Ascending aorta (tissue), 2 donors: ENCODE results near the gene TMEM88. TPM values are rescaled to one million over a fixed set of nuclear protein-coding genes. Genes with fewer than 3 reads are reported as not detected.

Experiments used
- DNase-seq, 2 donors: peaks; one replicate each; pipeline ENCODE4 v3.0.0-alpha.2; 2019; ENCODE audit warnings: low spot score in 2 of 2
- H3K27ac ChIP-seq, 2 donors: fragments of 200-600 bp; sonication (generic); one replicate each; pipeline ENCODE4 v1.5.1; 2016 to 2017; ENCODE audit warnings: mild to moderate bottlenecking in 1 of 2
- H3K27me3 ChIP-seq: fragments of 200-600 bp; sonication (generic); one replicate; pipeline ENCODE4 v1.5.1; 2017
- H3K36me3 ChIP-seq, 2 donors: fragments of 200-600 bp; sonication (generic); one replicate each; pipeline ENCODE4 v1.5.1; 2016
- H3K4me1 ChIP-seq, 2 donors: fragments of 200-600 bp; sonication (generic); one replicate each; pipeline ENCODE4 v1.5.1; 2016 to 2017; ENCODE audit warnings: mild to moderate bottlenecking in 1 of 2
- H3K4me3 ChIP-seq, 2 donors: fragments of 200-600 bp; sonication (generic); one replicate each; pipeline ENCODE4 v1.5.1; 2016 to 2017; ENCODE audit warnings: mild to moderate bottlenecking in 1 of 2
- H3K9me3 ChIP-seq, 2 donors: fragments of 200-600 bp; sonication (generic); one replicate each; pipeline ENCODE4 v1.5.1; 2016
- intact Hi-C: fragments of 100-400 bp; cut with DNase I; formaldehyde crosslinking; loops from one replicate; pipeline ENCODE4 v1.15.1; 2023
- total RNA-seq: library from RNA; depleted of rRNA; stranded (reverse); fragments of >200 nt; gene quantifications from one replicate; pipeline ENCODE4 v1.1.0, GENCODE V29; 2016
- TF ChIP-seq, protein P1 (sequence below), 3 experiments: fragments of 200-600 bp in 2 of 3; fragments of 450-650 bp in 1 of 3; sonication (generic) in 2 of 3; IDR thresholded peaks; one replicate each; pipeline ENCODE4 v1.5.1; 2016 to 2019; ENCODE audit warnings: antibody characterized with exemption in 3 of 3, mild to moderate bottlenecking in 1 of 3, moderate library complexity in 1 of 3

Gene TMEM88
- total RNA-seq, 1 donor from 2014 or later, result 223 TPM

DNA sequence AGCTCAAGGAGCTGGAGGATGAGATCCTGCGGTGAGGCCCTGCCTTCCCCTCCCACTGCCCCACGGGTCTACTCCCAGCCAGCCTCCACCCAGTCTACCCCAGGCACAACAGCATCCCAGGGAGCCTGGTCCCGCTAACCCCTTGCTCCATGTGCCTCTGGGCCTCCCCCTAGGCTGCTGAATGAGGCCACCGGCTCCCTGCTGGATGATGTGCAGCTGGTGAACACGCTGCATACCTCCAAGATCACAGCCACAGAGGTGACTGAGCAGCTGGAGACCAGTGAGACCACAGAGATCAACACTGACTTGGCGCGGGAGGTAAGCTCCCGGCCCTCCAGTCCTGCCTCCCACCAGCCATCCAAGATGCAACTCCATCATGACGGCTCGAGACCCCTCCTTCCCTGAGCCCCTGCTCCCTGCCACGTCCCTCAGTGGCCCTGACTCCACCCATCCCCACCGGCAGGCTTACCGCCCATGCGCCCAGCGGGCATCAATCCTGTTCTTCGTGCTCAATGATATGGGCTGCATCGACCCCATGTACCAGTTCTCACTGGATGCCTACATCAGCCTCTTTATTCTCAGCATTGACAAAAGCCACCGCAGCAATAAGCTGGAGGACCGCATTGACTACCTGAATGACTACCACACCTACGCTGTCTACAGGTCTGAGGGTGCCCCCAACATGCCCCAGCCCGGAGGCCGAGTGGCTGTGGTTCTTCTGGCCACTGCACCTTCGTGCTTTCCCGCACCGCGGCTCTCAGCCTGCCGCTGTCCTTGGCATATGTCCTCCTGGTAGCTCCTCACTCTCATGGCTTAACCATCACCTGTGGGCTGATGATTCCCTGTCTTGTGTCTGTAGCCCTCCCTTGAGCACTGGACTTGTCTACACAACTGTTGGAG, 35.9 kb upstream of the TMEM88 start:
- no peaks in the 10 kb centered on the region for H3K27me3 ChIP-seq
- H3K4me3 ChIP-seq, result no peak overlapping the region
- H3K4me1 ChIP-seq, result no peaks in the 10 kb centered on the region
- no peaks in the 10 kb centered on the region for H3K9me3 ChIP-seq
- no peak overlapping the region for H3K27ac ChIP-seq
- DNase-seq, result no peak
- TF ChIP-seq, protein P1, sequence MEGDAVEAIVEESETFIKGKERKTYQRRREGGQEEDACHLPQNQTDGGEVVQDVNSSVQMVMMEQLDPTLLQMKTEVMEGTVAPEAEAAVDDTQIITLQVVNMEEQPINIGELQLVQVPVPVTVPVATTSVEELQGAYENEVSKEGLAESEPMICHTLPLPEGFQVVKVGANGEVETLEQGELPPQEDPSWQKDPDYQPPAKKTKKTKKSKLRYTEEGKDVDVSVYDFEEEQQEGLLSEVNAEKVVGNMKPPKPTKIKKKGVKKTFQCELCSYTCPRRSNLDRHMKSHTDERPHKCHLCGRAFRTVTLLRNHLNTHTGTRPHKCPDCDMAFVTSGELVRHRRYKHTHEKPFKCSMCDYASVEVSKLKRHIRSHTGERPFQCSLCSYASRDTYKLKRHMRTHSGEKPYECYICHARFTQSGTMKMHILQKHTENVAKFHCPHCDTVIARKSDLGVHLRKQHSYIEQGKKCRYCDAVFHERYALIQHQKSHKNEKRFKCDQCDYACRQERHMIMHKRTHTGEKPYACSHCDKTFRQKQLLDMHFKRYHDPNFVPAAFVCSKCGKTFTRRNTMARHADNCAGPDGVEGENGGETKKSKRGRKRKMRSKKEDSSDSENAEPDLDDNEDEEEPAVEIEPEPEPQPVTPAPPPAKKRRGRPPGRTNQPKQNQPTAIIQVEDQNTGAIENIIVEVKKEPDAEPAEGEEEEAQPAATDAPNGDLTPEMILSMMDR (IDR thresholded peaks at IDR 0.05), result no peak
- no peaks in the 10 kb centered on the region for H3K36me3 ChIP-seq
- intact Hi-C loops, result no loop called here

DNA sequence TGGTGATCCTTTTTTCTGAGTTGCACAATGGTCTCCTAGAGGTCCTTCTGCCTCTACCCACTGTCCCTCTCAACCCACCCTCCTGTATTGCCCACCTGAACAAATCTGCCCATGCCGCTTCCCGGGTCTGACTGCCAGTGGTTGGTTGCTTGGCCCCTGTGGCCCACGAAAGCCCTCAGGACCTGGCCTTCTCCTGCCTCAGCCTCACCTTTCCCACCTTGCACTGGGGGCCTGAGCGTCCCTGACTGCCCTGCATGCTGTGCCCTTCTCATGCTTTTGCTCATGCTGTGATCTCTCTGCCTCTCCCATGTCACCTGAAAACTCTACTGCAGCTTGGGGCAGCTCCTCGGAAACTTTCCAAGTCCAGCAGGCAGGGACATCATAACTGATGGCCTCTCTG, 34.6 kb upstream of the TMEM88 start:
- Histone ChIP-seq H3K4me1 (peaks cover 0 to under 1% of the 10 kb centered on the region in 2 donors), H3K27me3 (no peaks in the 10 kb centered on the region), H3K9me3 (no peaks in the 10 kb centered on the region), H3K4me3 (no peak overlapping the region), H3K36me3 (no peaks in the 10 kb centered on the region), H3K27ac (no peak overlapping the region)
- TF ChIP-seq, protein P1 (IDR thresholded peaks at IDR 0.05), result no peak
- intact Hi-C loops, result loop anchor here (10.0 kb wide), 1 partner anchor 235 kb away; no protein-coding TSS in a partner anchor
- no peak for DNase-seq

DNA sequence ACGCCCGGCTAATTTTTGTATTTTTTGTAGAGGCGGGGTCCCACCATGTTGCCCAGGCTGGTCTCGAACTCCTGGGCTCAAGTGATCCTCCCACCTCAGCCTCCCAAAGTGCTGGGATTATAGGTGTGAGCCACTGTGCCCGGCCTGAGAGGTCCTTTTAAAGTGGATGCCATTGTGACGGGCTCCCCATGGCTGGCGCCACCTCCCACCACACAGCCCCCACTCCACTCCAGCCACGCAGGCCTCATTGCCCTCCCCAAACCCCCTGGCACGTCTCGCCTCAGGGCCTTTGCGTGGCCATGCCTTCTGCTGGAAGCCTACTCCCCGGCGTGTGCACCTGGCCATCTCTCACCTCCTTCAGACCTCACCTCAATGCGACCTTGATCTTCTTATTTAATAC, 32.7 kb upstream of the TMEM88 start:
- Histone ChIP-seq H3K4me1 (peaks cover 0 to 6% of the 10 kb centered on the region in 2 donors), H3K27me3 (no peaks in the 10 kb centered on the region), H3K27ac (no peak overlapping the region), H3K4me3 (no peak overlapping the region), H3K36me3 (no peaks in the 10 kb centered on the region), H3K9me3 (no peaks in the 10 kb centered on the region)
- intact Hi-C loops, result loop anchor here (1.0 to 10.0 kb wide), 3 partner anchors 29 to 233 kb away; no protein-coding TSS in a partner anchor
- no peak for DNase-seq
- TF ChIP-seq, protein P1 (IDR thresholded peaks at IDR 0.05), result no peak

DNA sequence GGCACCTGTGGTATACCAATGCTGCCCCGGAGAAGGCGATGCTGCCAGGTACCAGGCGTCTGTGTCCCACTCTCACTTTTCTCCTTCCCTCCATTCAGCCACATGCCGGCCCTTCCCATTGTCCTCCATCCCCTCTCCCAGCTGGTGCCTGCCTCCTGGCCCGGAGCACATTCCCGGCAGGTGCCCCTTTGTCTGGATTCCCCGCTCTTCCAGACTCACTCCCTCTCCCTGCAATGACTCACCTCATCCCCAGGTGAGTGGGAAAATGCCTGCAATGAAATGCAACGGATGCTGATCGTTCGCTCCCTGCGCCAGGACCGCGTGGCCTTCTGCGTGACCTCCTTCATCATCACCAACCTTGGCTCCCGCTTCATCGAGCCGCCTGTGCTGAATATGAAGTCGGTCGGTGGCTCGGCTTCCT, 31.3 kb upstream of the TMEM88 start:
- no peak overlapping the region for H3K4me3 ChIP-seq
- H3K27ac ChIP-seq, result no peak overlapping the region
- H3K4me1 ChIP-seq, result peaks cover 0 to 6% of the 10 kb centered on the region in 2 donors
- no peaks in the 10 kb centered on the region for H3K36me3 ChIP-seq
- no peaks in the 10 kb centered on the region for H3K27me3 ChIP-seq
- intact Hi-C loops, result loop anchor here (2.0 to 10.0 kb wide), 3 partner anchors 81 to 231 kb away; no protein-coding TSS in a partner anchor
- no peaks in the 10 kb centered on the region for H3K9me3 ChIP-seq
- TF ChIP-seq, protein P1 (IDR thresholded peaks at IDR 0.05), result no peak
- DNase-seq, result no peak

DNA sequence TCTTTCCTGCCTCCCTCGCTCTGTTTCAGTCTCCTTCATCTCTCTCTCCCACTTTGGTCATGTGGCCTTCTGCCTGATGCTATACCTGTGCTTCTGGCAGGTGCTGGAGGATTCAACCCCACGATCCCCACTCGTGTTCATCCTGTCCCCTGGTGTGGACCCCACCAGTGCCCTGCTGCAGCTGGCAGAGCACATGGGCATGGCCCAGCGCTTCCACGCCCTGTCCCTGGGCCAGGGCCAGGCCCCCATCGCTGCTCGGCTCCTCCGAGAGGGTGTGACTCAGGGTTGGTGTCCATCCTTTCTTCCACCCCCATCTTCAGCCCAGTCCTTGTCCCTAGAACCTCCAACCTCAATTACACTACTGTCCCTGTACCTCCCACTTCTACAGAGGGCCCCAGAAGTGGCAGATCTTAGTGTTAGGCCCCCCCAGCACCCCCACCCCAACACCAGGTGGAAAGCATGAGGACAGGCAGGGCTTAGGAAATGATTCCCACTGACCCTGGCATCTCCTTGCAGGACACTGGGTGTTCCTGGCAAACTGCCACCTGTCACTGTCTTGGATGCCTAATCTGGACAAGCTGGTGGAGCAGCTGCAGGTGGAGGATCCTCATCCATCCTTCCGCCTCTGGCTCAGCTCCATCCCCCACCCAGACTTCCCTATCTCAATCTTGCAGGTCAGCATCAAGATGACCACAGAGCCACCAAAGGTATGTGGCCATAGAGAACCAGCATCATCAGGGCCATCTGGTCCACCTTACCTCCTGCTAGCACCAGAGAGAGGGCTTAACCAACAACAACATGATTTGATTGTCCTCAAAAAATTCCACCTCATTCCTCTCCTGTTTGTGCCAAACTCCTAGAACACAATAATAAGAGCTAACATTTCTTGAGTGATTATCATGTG, 30.6 kb upstream of the TMEM88 start:
- TF ChIP-seq, protein P1 (IDR thresholded peaks at IDR 0.05), result no peak
- intact Hi-C loops, result loop anchor here (2.0 to 10.0 kb wide), 2 partner anchors 165 to 231 kb away; no protein-coding TSS in a partner anchor
- DNase-seq, result no peak
- H3K9me3 ChIP-seq, result no peaks in the 10 kb centered on the region
- peaks cover 0 to 6% of the 10 kb centered on the region in 2 donors for H3K4me1 ChIP-seq
- H3K4me3 ChIP-seq, result no peak overlapping the region
- no peaks in the 10 kb centered on the region for H3K27me3 ChIP-seq
- H3K27ac ChIP-seq, result no peak overlapping the region
- H3K36me3 ChIP-seq, result no peaks in the 10 kb centered on the region
